Kidney epithelial cell (primary cell): ENCODE results near the gene SH2D2A. TPM values are rescaled to one million over a fixed set of nuclear protein-coding genes. Genes with fewer than 3 reads are reported as not detected.

Experiments
- DNase-seq: peaks from one replicate; pipeline ENCODE4 v3.0.0-alpha.2; 2010; ENCODE audit warnings: low read depth
- H3K27me3 ChIP-seq: 2 replicates; pipeline ENCODE4 v1.6.0; 2011; ENCODE audit warnings: low read length; ENCODE audit not compliant: control insufficient read depth, insufficient read depth
- H3K36me3 ChIP-seq: 2 replicates; pipeline ENCODE4 v1.5.1; 2011; ENCODE audit warnings: low read length; ENCODE audit not compliant: control insufficient read depth, insufficient read depth
- H3K4me3 ChIP-seq: 2 replicates; pipeline ENCODE4 v1.5.1; 2011; ENCODE audit warnings: low read depth, mild to moderate bottlenecking, control low read depth, low read length
- CTCF ChIP-seq: IDR thresholded peaks from 2 replicates; pipeline ENCODE4 v1.5.1; 2011; ENCODE audit warnings: mild to moderate bottlenecking, moderate library complexity, low read length, control low read depth, inconsistent platforms; ENCODE audit not compliant: insufficient read depth, poor library complexity, severe bottlenecking
- total RNA-seq: library from RNA; depleted of rRNA; stranded (reverse); fragments of >200 nt; gene quantifications from 2 replicates; pipeline ENCODE4 v1.2.3, GENCODE V29; 2015

The SH2D2A gene
- total RNA-seq, 1 donor from 2014 or later = 2.3 TPM

- Histone ChIP-seq H3K4me3 (no peak overlapping the region), H3K36me3 (no peaks in the 10 kb centered on the region), H3K27me3 (peaks cover 68% of the 10 kb centered on the region)
- TF ChIP-seq CTCF = no peak
- no peak for DNase-seq
Observed at GRCh38 chr1:156852418-156852874, 35.8 kb upstream of the SH2D2A start.

- H3K4me3 ChIP-seq = no peak overlapping the region
- no peak for TF ChIP-seq CTCF
- peaks cover 64% of the 10 kb centered on the region for H3K27me3 ChIP-seq
Observed at GRCh38 chr1:156851779-156852417, 35.2 kb upstream of the SH2D2A start.

GRCh38 chr1:156849151-156849496 lies 32.5 kb upstream of the SH2D2A start:
- H3K27me3 ChIP-seq = peaks cover 82% of the 10 kb centered on the region
- no peaks in the 10 kb centered on the region for H3K36me3 ChIP-seq
- DNase-seq = no peak
- no peak overlapping the region for H3K4me3 ChIP-seq
- no peak for TF ChIP-seq CTCF

More at GRCh38 chr1:156851779-156852417, 35.2 kb upstream of the SH2D2A start:
- H3K36me3 ChIP-seq = no peaks in the 10 kb centered on the region
- no peak for DNase-seq

- H3K36me3 ChIP-seq = no peaks in the 10 kb centered on the region
- DNase-seq = no peak
- peaks cover 82% of the 10 kb centered on the region for H3K27me3 ChIP-seq
- H3K4me3 ChIP-seq = no peak overlapping the region
- TF ChIP-seq CTCF = no peak
Observed at GRCh38 chr1:156848461-156849150, 32.0 kb upstream of the SH2D2A start.

- no peak overlapping the region for H3K4me3 ChIP-seq
- peaks cover 84% of the 10 kb centered on the region for H3K27me3 ChIP-seq
- no peak for TF ChIP-seq CTCF
Observed at GRCh38 chr1:156847591-156848460, 31.2 kb upstream of the SH2D2A start.

More at GRCh38 chr1:156847591-156848460, 31.2 kb upstream of the SH2D2A start:
- no peak for DNase-seq
- H3K36me3 ChIP-seq = no peaks in the 10 kb centered on the region
